AG09319 (cell line): ENCODE data around the gene PCSK5.
"Not testable (repeated sequence)": the region's sequence is repeated elsewhere in the genome, so short reads cannot be mapped to it uniquely, and the experiment has no call there.

Source experiments
- DNase-seq: peaks from one replicate; pipeline ENCODE4 v3.0.0-alpha.2; 2010; ENCODE audit warnings: low read depth; ENCODE audit errors: extremely low read depth
- CTCF ChIP-seq: IDR thresholded peaks from 2 replicates; pipeline ENCODE4 v1.5.1; 2011; ENCODE audit warnings: low read depth, mild to moderate bottlenecking, inconsistent platforms, low read length, moderate library complexity

PCSK5 gene

DNA sequence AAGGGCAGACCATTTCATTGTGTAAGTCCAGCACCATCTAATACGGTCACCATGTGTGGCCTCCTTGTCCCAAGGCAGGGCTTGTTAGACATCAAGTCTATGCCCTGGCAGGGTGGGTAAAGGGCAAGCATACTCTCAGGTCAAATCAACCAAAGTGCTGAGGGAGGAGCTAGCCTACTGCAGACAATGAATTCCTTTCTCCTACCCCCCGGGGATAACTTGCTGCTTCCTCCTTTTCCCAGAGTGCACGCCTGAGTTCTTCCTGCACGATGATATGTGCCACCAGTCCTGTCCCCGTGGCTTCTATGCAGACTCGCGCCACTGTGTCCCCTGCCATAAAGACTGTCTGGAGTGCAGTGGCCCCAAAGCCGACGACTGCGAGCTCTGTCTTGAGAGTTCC is 432.3 kb downstream of the PCSK5 start:
- DNase-seq = no peak
- TF ChIP-seq CTCF = no peak

DNA sequence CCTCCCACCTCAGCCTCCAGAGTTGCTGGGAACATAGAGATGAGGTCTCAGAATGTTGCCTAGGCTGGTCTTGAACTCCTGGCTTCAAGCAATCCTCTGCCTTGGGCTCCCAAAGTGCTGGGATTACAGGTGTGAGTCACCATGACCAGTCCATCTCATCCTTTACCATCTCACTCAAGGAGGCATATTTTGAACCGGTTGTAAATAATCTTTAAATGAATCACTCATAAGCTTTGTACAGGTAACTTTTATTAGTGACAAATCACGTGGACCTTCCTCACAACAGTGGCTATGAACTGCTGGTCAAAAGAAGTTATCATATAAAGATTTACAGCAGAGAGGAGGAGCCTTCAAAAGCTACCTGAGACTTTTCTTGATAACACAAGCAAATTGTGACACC is 433.0 kb downstream of the PCSK5 start:
- TF ChIP-seq CTCF = no peak

DNA sequence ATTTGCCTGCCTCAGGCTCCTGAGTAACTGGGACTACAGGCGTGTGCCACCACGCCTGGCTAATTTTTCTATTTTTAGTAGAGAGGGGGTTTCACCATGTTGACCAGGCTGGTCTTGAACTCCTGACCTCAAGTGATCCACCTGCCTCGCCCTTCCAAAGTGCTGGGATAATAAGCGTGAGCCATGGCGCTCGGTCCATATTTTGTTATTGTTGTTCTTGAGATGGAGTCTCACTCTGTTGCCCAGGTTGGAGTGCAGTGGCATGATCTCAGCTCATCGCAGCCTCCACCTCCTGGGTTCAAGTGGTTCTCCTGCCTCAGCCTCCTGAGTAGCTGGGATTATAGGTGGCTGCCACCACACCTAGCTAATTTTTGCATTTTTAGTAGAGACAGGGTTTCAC is 433.6 kb downstream of the PCSK5 start:
- DNase-seq = not testable (repeated sequence)

More for the DNA sequence above, 433.0 kb downstream of the PCSK5 start:
- no peak for DNase-seq

- no peak for TF ChIP-seq CTCF
- DNase-seq = no peak
Observed at GRCh38 chr9:76330034-76330433, 439.6 kb downstream of the PCSK5 start.

DNA sequence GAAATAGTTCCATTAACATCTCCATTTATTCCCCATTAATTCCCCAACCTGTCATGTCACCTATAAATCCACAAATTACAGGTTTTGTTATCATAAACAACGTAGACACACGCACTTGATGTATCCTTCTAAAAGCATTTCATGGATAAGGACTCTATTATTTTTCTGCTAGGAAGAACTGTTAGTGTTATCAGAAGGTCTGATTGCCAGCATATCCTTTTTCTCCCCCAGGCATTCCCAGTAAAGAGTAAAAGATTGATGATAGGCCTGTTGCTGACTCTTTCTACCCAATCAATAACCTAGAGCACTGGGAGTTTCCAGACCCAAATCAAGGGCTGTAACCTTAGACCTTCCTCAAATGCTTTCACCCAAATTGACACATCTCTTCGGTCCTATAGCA is 442.9 kb downstream of the PCSK5 start:
- DNase-seq = no peak
- TF ChIP-seq CTCF = no peak

DNA sequence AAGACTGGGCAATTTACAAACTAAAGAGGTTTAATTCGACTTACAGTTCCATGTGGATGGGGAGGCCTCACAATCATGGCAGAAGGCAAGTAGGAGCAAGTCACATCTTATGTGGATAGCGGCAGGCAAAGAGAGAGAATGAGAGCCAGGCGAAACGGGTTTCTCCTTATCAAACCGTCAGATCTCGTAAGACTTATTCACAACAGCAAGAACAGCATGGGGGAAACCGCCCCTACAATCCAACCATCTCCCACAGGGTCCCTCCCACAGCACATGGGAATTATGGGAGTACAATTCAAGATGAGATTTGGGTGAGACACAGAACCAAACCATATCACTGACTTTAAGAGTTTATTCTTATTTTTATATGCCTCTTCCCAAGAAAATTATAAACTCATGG is 443.5 kb downstream of the PCSK5 start:
- no peak for TF ChIP-seq CTCF
- no peak for DNase-seq

- no peak for DNase-seq
- no peak for TF ChIP-seq CTCF
Observed at GRCh38 chr9:76336027-76336426, 445.6 kb downstream of the PCSK5 start.

- no peak for DNase-seq
- no peak for TF ChIP-seq CTCF
Observed at GRCh38 chr9:76338418-76338817, 447.9 kb downstream of the PCSK5 start.
